GM12878 (cell line): ENCODE measurements around the gene PREX1. TPM values are rescaled to one million over a fixed set of nuclear protein-coding genes. Genes with fewer than 3 reads are reported as not detected.
A peak's percentile ranks its signal among the peaks of the same experiment; 100 is the strongest.

Experiments
- ASH2L ChIP-seq: fragments of 300-600, 200-600 bp; sonication (generic); IDR thresholded peaks from 2 replicates; pipeline ENCODE4 v1.6.1; 2017; ENCODE audit warnings: low read depth, mild to moderate bottlenecking, borderline replicate concordance
- E2F4 ChIP-seq: IDR thresholded peaks from 2 replicates; pipeline ENCODE4 v1.6.1; 2012; ENCODE audit warnings: low read depth, low read length, improper control_type of control experiment
- ELK1 ChIP-seq: IDR thresholded peaks from 2 replicates; pipeline ENCODE4 v1.6.1; 2012; ENCODE audit warnings: low read depth, low read length, improper control_type of control experiment
- FOS ChIP-seq: IDR thresholded peaks from 3 replicates; pipeline ENCODE4 v1.6.1; 2011; ENCODE audit warnings: borderline replicate concordance; ENCODE audit not compliant: insufficient read length; ENCODE audit errors: extremely low read depth
- FOXK2 ChIP-seq: fragments of 450-650 bp; IDR thresholded peaks from 2 replicates; pipeline ENCODE4 v1.6.1; 2017; ENCODE audit warnings: mild to moderate bottlenecking, moderate library complexity
- GATAD2B ChIP-seq: fragments of 450-650 bp; conservative IDR thresholded peaks from 2 replicates; pipeline ENCODE4 v1.6.1; 2017; ENCODE audit warnings: low read depth, mild to moderate bottlenecking, moderate library complexity
- HDAC6 ChIP-seq: fragments of 200-600 bp; sonication (generic); IDR thresholded peaks from one replicate; pipeline ENCODE4 v1.8.0; 2017; ENCODE audit warnings: antibody characterized with exemption; ENCODE audit not compliant: unreplicated experiment
- HDGF ChIP-seq: fragments of 450-650 bp; IDR thresholded peaks from 2 replicates; pipeline ENCODE4 v1.6.1; 2016; ENCODE audit warnings: antibody characterized with exemption
- JUNB ChIP-seq: IDR thresholded peaks from 2 replicates; pipeline ENCODE4 v1.6.1; 2016; ENCODE audit warnings: antibody characterized with exemption, mild to moderate bottlenecking
- JUND ChIP-seq: IDR thresholded peaks from 2 replicates; pipeline ENCODE4 v1.6.1; 2012; ENCODE audit warnings: low read depth, mild to moderate bottlenecking, low read length, improper control_type of control experiment, moderate library complexity
- KAT2A ChIP-seq: conservative IDR thresholded peaks from 2 replicates; pipeline ENCODE4 v1.6.1; 2011; ENCODE audit warnings: low read depth, low read length; ENCODE audit not compliant: control insufficient read depth
- MEF2B ChIP-seq: fragments of 450-650 bp; IDR thresholded peaks from 2 replicates; pipeline ENCODE4 v1.6.1; 2018; ENCODE audit warnings: mild to moderate bottlenecking, moderate library complexity; ENCODE audit not compliant: partially characterized antibody, poor library complexity, severe bottlenecking
- MTA2 ChIP-seq: fragments of 450-650 bp; IDR thresholded peaks from 2 replicates; pipeline ENCODE4 v1.6.1; 2016; ENCODE audit warnings: low read depth, mild to moderate bottlenecking, moderate library complexity
- NFXL1 ChIP-seq: fragments of 450-650 bp; IDR thresholded peaks from 2 replicates; pipeline ENCODE4 v1.6.1; 2017; ENCODE audit warnings: antibody characterized with exemption, mild to moderate bottlenecking, borderline replicate concordance
- NFYB ChIP-seq: IDR thresholded peaks from 2 replicates; pipeline ENCODE4 v1.6.1; 2011; ENCODE audit warnings: low read depth, mild to moderate bottlenecking, low read length, improper control_type of control experiment, moderate library complexity; ENCODE audit not compliant: insufficient read depth
- NR2C2 ChIP-seq: IDR thresholded peaks from 2 replicates; pipeline ENCODE4 v1.6.1; 2011; ENCODE audit warnings: borderline replicate concordance, low read depth; ENCODE audit not compliant: control insufficient read depth, insufficient read length
- NRF1 ChIP-seq: conservative IDR thresholded peaks from 2 replicates; pipeline ENCODE4 v1.6.1; 2011; ENCODE audit warnings: mild to moderate bottlenecking, low read depth, low read length, improper control_type of control experiment
- PAX8 ChIP-seq: fragments of 450-650 bp; IDR thresholded peaks from 2 replicates; pipeline ENCODE4 v1.6.1; 2017; ENCODE audit warnings: mild to moderate bottlenecking, moderate library complexity
- PML ChIP-seq: IDR thresholded peaks from 2 replicates; pipeline ENCODE4 v1.6.1; 2012; ENCODE audit warnings: low read length, inconsistent platforms
- POLR2AphosphoS2 ChIP-seq: IDR thresholded peaks from 2 replicates; pipeline ENCODE4 v1.6.1; 2011; ENCODE audit warnings: low read depth, mild to moderate bottlenecking, low read length, improper control_type of control experiment, moderate library complexity
- RAD51 ChIP-seq: fragments of 450-650 bp; IDR thresholded peaks from 2 replicates; pipeline ENCODE4 v1.6.1; 2016; ENCODE audit warnings: moderate library complexity, mild to moderate bottlenecking, inconsistent platforms
- SPI1 ChIP-seq: IDR thresholded peaks from 2 replicates; pipeline ENCODE4 v1.6.1; 2011; ENCODE audit warnings: low read depth, mild to moderate bottlenecking, low read length, moderate library complexity, borderline replicate concordance; ENCODE audit not compliant: insufficient read depth
- SREBF1 ChIP-seq: IDR thresholded peaks from 2 replicates; pipeline ENCODE4 v1.6.1; 2012; ENCODE audit warnings: mild to moderate bottlenecking, low read length
- USF2 ChIP-seq: IDR thresholded peaks from 2 replicates; pipeline ENCODE4 v1.6.1; 2011; ENCODE audit warnings: low read depth, low read length, improper control_type of control experiment, borderline replicate concordance
- ZSCAN29 ChIP-seq: fragments of 450-650 bp; IDR thresholded peaks from 2 replicates; pipeline ENCODE4 v1.6.1; 2017; ENCODE audit warnings: mild to moderate bottlenecking, moderate library complexity
- polyA plus RNA-seq, 11 experiments: library from polyadenylated mRNA; depleted of rRNA in 4 of 11; unstranded in 6 of 11; stranded (reverse) in 5 of 11; fragments of >200 nt; fragmentation: Nextera tagmentation in 4 of 11; fragmentation: Illumina TruSeq in 1 of 11; extraction: Ambion mirVana in 4 of 11; extraction: Trizol in 1 of 11; gene quantifications; 1 replicate in 1 of 11; 2 replicates in 10 of 11; pipeline versions ENCODE4 v1.2.1 to v1.2.3, GENCODE V29; 2011 to 2016; ENCODE audit warnings: inconsistent platforms in 2 of 11, missing spikeins in 2 of 11, low read depth in 1 of 11
- total RNA-seq, 4 experiments: library from RNA; depleted of rRNA in 3 of 4; stranded (reverse); fragments of >200 nt in 3 of 4; fragmentation: Illumina TruSeq in 1 of 4; extraction: Trizol in 1 of 4; gene quantifications; 2 replicates each; pipeline versions ENCODE4 v1.2.1 to v1.2.3, GENCODE V29; 2013 to 2021
- TF ChIP-seq, protein P1 (sequence below): fragments of 450-650 bp; formaldehyde crosslinking; IDR thresholded peaks from 2 replicates; pipeline ENCODE4 v1.4.0; 2022; ENCODE audit warnings: mild to moderate bottlenecking, moderate library complexity

The PREX1 gene
- total and polyA plus RNA-seq, 10 of the 15 experiments (the other 5 are each of a cell fraction or from before 2014, with no cell fraction given), result 2.6 to 114 (median 38.9) TPM

GRCh38 chr20:48788486-48789072, 39.2 kb downstream of the PREX1 start (continued):
- TF ChIP-seq FOS (no peak), RAD51 (peak; percentile 94), JUND (no peak), GATAD2B (no peak), NR2C2 (no peak), PAX8 (no peak), SREBF1 (no peak), POLR2AphosphoS2 (no peak), PML (peak; percentile 86; the same call in 1 of the 2 replicates), ELK1 (0 out of 2 replicates have a peak, but pooled peaks have one; percentile 31), NRF1 (no peak), ZSCAN29 (no peak), HDAC6 (no peak), ASH2L (peak; percentile 53; the same call in 1 of the 2 replicates), MTA2 (peak; percentile 75), NFXL1 (no peak), JUNB (no peak), E2F4 (no peak), HDGF (no peak), NFYB (0 out of 2 replicates have a peak, but pooled peaks have one; percentile 27), USF2 (peak; percentile 64; the same call in 1 of the 2 replicates), MEF2B (peak; percentile 73), KAT2A (no peak), FOXK2 (no peak), SPI1 (peak; percentile 99)
- TF ChIP-seq, protein P1, sequence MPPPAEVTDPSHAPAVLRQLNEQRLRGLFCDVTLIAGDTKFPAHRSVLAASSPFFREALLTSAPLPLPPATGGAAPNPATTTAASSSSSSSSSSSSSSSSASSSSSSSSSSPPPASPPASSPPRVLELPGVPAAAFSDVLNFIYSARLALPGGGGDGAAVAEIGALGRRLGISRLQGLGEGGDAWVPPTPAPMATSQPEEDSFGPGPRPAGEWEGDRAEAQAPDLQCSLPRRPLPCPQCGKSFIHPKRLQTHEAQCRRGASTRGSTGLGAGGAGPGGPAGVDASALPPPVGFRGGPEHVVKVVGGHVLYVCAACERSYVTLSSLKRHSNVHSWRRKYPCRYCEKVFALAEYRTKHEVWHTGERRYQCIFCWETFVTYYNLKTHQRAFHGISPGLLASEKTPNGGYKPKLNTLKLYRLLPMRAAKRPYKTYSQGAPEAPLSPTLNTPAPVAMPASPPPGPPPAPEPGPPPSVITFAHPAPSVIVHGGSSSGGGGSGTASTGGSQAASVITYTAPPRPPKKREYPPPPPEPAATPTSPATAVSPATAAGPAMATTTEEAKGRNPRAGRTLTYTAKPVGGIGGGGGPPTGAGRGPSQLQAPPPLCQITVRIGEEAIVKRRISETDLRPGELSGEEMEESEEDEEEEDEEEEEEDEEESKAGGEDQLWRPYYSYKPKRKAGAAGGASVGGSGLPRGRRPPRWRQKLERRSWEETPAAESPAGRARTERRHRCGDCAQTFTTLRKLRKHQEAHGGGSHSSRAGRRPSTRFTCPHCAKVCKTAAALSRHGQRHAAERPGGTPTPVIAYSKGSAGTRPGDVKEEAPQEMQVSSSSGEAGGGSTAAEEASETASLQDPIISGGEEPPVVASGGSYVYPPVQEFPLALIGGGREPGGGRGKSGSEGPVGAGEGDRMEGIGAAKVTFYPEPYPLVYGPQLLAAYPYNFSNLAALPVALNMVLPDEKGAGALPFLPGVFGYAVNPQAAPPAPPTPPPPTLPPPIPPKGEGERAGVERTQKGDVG, result no peak
